Brain microvascular endothelial cell (primary cell): Measurements from ENCODE around the gene COL6A2.
"Not testable (repeated sequence)": the region's sequence is repeated elsewhere in the genome, so short reads cannot be mapped to it uniquely, and the experiment has no call there.

Experiments used
- DNase-seq: peaks from one replicate; pipeline ENCODE4 v3.0.0-alpha.2; 2020
- H3K27ac ChIP-seq: fragments of 250-450 bp; sonication (Bioruptor Pico); 2 replicates; pipeline ENCODE4 v1.5.1; 2020; ENCODE audit warnings: mild to moderate bottlenecking, moderate library complexity
- H3K27me3 ChIP-seq: fragments of 250-450 bp; sonication (Bioruptor Pico); replicated peaks from 2 replicates; pipeline ENCODE4 v1.5.1; 2020; ENCODE audit warnings: mild to moderate bottlenecking
- H3K36me3 ChIP-seq: fragments of 250-450 bp; sonication (Bioruptor Pico); replicated peaks from 2 replicates; pipeline ENCODE4 v1.5.1; 2020; ENCODE audit warnings: mild to moderate bottlenecking
- H3K4me3 ChIP-seq: 2 replicates; pipeline ENCODE4 v1.5.1; 2011; ENCODE audit warnings: low read depth, mild to moderate bottlenecking, control low read depth, low read length, moderate library complexity
- CTCF ChIP-seq: IDR thresholded peaks from 2 replicates; pipeline ENCODE4 v1.5.1; 2011; ENCODE audit warnings: low read depth, mild to moderate bottlenecking, moderate library complexity, low read length, control low read depth, inconsistent platforms; ENCODE audit errors: missing control alignments
- in situ Hi-C: cut with HindIII; loops from 2 replicates; pipeline ENCODE4 v1.10.0; 2017; ENCODE audit warnings: low sequenced_read_pairs, low pct_ligation_motif_present

The COL6A2 gene

DNA sequence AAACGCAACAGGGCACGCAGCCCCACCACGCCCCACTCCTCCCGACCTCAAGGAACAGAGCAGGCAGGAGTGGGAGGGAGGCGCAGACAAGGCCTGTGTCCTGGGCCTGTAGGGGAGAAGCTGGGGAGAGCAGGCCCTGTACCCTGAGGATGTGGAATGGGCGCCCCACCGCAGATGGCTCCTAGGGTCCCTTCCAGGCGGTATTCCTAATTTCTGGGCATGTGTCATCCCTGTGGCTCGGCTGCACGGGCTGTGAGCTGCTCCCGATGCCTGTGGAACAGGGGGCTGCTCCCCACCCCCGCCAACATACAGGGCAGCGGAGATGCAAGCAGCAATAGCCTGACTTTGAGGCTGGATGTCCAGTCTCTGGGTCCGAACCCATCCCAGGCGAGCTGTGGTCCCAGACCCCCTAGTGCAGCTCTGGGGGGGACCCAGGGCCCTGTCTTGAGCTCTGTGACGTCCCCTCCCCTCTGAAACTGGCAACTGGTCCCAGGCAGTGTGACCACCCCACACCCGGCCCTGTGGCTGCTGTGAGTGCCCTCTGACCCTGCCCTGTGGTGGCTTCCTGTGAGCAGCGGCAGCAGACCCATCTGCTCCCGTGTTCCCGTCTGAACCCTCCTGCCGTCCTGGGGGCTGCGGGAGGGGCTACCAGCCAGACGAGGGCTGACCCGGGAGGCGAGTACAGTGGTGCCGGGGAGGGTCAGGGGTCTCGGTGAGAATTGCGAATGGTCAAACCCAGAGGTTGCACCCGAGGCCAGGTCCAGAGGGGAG is 13.9 kb upstream of the COL6A2 start:
- Histone ChIP-seq H3K27me3 (no peaks in the 10 kb centered on the region), H3K36me3 (no peaks in the 10 kb centered on the region), H3K27ac (no peak overlapping the region), H3K4me3 (no peak overlapping the region)
- in situ Hi-C loops, result no loop called here
- no peak for TF ChIP-seq CTCF
- no peak for DNase-seq

GRCh38 chr21:46084709-46085108 is 13.2 kb upstream of the COL6A2 start:
- no peak for TF ChIP-seq CTCF
- H3K27ac ChIP-seq, result no peak overlapping the region
- in situ Hi-C loops, result no loop called here
- H3K36me3 ChIP-seq, result no peaks in the 10 kb centered on the region
- no peak overlapping the region for H3K4me3 ChIP-seq
- H3K27me3 ChIP-seq, result no peaks in the 10 kb centered on the region
- no peak for DNase-seq

DNA sequence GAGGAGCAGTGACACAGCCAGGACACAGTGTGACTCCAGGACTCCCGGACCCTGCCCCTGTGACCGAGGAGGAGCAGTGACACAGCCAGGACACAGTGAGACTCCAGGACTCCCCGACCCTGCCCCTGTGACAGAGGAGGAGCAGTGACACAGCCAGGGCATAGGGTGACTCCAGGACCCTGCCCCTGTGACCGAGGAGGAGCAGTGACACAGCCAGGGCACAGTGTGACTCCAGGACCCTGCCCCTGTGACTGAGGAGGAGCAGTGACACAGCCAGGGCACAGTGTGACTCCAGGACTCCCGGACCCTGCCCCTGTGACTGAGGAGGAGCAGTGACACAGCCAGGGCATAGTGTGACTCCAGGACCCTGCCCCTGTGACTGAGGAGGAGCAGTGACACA is 12.7 kb upstream of the COL6A2 start:
- in situ Hi-C loops, H3K27ac ChIP-seq, DNase-seq, H3K4me3 ChIP-seq, H3K27me3 ChIP-seq, H3K36me3 ChIP-seq: not testable (repeated sequence)

- no peak for DNase-seq
- Histone ChIP-seq H3K36me3 (no peaks in the 10 kb centered on the region), H3K27ac (no peak overlapping the region), H3K27me3 (no peaks in the 10 kb centered on the region), H3K4me3 (no peak overlapping the region)
- in situ Hi-C loops, result no loop called here
- no peak for TF ChIP-seq CTCF
These were observed 10.3 kb upstream of the COL6A2 start for GRCh38 chr21:46087641-46088040.

- Histone ChIP-seq H3K27me3 (no peaks in the 10 kb centered on the region), H3K4me3 (no peak overlapping the region), H3K36me3 (no peaks in the 10 kb centered on the region), H3K27ac (no peak overlapping the region)
- TF ChIP-seq CTCF, result no peak
- in situ Hi-C loops, result no loop called here
- no peak for DNase-seq
These were observed 9.7 kb upstream of the COL6A2 start for GRCh38 chr21:46088189-46088588.

DNA sequence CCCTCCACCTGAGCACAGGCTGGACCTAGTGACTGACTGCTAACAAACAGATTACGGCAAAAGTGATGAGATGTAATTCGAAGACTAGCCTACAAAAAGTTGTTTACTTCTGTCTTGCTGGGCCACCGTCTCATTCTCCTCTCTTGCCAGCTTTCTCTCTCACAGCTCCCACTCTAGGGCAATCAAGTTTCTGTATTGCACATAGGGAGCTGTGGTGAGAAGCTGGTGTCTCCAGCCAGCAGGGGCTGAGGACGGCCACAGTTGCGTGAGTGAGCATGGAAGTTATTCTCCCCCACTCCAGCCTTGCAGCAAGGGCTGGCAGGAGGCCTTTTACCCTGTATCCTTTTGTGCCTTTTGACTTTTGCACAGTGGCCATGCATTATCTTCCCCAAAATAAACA is 8.6 kb upstream of the COL6A2 start:
- no peak for DNase-seq
- Histone ChIP-seq H3K27me3 (no peaks in the 10 kb centered on the region), H3K36me3 (no peaks in the 10 kb centered on the region), H3K27ac (no peak overlapping the region), H3K4me3 (no peak overlapping the region)
- in situ Hi-C loops, result no loop called here
- TF ChIP-seq CTCF, result no peak
